ENCODE measurements around the gene IL4R. TPM values are rescaled to one million over a fixed set of nuclear protein-coding genes. Genes with fewer than 3 reads are reported as not detected.

Gene IL4R
- total and polyA plus RNA-seq, 2 of the 8 experiments (the other 6 are each of a cell fraction or from before 2014, with no cell fraction given): 29.1 to 29.4 TPM

DNA sequence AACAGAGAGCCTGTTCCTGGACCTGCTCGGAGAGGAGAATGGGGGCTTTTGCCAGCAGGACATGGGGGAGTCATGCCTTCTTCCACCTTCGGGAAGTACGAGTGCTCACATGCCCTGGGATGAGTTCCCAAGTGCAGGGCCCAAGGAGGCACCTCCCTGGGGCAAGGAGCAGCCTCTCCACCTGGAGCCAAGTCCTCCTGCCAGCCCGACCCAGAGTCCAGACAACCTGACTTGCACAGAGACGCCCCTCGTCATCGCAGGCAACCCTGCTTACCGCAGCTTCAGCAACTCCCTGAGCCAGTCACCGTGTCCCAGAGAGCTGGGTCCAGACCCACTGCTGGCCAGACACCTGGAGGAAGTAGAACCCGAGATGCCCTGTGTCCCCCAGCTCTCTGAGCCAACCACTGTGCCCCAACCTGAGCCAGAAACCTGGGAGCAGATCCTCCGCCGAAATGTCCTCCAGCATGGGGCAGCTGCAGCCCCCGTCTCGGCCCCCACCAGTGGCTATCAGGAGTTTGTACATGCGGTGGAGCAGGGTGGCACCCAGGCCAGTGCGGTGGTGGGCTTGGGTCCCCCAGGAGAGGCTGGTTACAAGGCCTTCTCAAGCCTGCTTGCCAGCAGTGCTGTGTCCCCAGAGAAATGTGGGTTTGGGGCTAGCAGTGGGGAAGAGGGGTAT lies 48.9 kb downstream of the IL4R start (continued):
- TF ChIP-seq, protein P1, sequence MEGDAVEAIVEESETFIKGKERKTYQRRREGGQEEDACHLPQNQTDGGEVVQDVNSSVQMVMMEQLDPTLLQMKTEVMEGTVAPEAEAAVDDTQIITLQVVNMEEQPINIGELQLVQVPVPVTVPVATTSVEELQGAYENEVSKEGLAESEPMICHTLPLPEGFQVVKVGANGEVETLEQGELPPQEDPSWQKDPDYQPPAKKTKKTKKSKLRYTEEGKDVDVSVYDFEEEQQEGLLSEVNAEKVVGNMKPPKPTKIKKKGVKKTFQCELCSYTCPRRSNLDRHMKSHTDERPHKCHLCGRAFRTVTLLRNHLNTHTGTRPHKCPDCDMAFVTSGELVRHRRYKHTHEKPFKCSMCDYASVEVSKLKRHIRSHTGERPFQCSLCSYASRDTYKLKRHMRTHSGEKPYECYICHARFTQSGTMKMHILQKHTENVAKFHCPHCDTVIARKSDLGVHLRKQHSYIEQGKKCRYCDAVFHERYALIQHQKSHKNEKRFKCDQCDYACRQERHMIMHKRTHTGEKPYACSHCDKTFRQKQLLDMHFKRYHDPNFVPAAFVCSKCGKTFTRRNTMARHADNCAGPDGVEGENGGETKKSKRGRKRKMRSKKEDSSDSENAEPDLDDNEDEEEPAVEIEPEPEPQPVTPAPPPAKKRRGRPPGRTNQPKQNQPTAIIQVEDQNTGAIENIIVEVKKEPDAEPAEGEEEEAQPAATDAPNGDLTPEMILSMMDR (IDR thresholded peaks at IDR 0.05; ENCODE audit: control extremely low read depth in 1 of 3, insufficient read depth in 1 of 3, low read depth in 1 of 3, low read length in 3 of 3): no peak
- no peak for TF ChIP-seq BRCA1 (IDR thresholded peaks at IDR 0.05; ENCODE audit: low read depth, low read length)
- TF ChIP-seq EGR1 (IDR thresholded peaks at IDR 0.05; ENCODE audit: borderline replicate concordance, low read depth, low read length): no peak
- no peak for TF ChIP-seq SRF (IDR thresholded peaks at IDR 0.05; ENCODE audit: low read depth, low read length)

Data from H1 (cell line).